K562 (cell line): Measurements from ENCODE around the gene SYNPR. TPM values are rescaled to one million over a fixed set of nuclear protein-coding genes. Genes with fewer than 3 reads are reported as not detected.

Source experiments
- ATAC-seq: fragments of 200-7000 bp; cut with Tn5 transposase; 3 replicates; pipeline ENCODE4 v1.9.1; 2020; ENCODE audit warnings: moderate library complexity
- BruUV-seq: library from RNA; stranded (reverse); fragments of 400-500 nt; replicated peaks from 2 replicates; lab custom pipeline; 2021; lab: Mats Ljungman, UMichigan
- CTCF ChIA-PET: fragments of 300-600 bp; formaldehyde crosslinking; extraction: SDS; loops from one replicate; lab custom pipeline; 2021; ENCODE audit warnings: low intra/inter-chr PET ratio; lab: Yijun Ruan, JAX
- POLR2A ChIA-PET: fragments of 300-600, 350-650 bp; sonication (Branson Sonifier 250); formaldehyde crosslinking; extraction: SDS; loops from one replicate; lab custom pipeline; 2021; ENCODE audit warnings: antibody characterized with exemption, inconsistent platforms; lab: Yijun Ruan, JAX
- DNase-seq, 4 experiments: peaks; one replicate each; pipeline versions ENCODE4 v3.0.0 to v3.0.0-alpha.2; 2011 to 2018; ENCODE audit warnings: low spot score in 3 of 4, mixed read lengths in 3 of 4; ENCODE audit errors: extremely low read depth in 1 of 4
- FAIRE-seq: peaks from 2 replicates; lab custom pipeline; 2011; peaks lifted over from hg19 to GRCh38; lab: Jason Lieb, UNC
- H2AFZ ChIP-seq: 2 replicates; pipeline ENCODE4 v1.6.0; 2011; ENCODE audit warnings: low read depth, low read length, control low read depth, inconsistent platforms
- H3K27ac ChIP-seq: fragments of 200-600 bp; 3 replicates; pipeline ENCODE4 v1.8.0; 2011; ENCODE audit warnings: low read depth, mild to moderate bottlenecking, control low read depth, inconsistent platforms, low read length, moderate library complexity, mixed read lengths; ENCODE audit errors: extremely low read depth
- H3K27me3 ChIP-seq, 2 experiments: fragments of 300-600 bp in 1 of 2; 2 replicates in 1 of 2; 3 replicates in 1 of 2; pipeline versions ENCODE4 v1.6.0 to v1.8.0; 2011; ENCODE audit warnings: inconsistent platforms in 2 of 2, low read length in 2 of 2, mild to moderate bottlenecking in 1 of 2, mixed read lengths in 1 of 2, moderate library complexity in 1 of 2; ENCODE audit not compliant: control insufficient read depth in 2 of 2, insufficient read depth in 2 of 2
- H3K36me3 ChIP-seq: fragments of 300-600 bp; 3 replicates; pipeline ENCODE4 v1.8.0; 2011; ENCODE audit warnings: mild to moderate bottlenecking, low read length, inconsistent platforms; ENCODE audit not compliant: control insufficient read depth, insufficient read depth
- H3K4me1 ChIP-seq, 2 experiments: fragments of 200-600 bp in 1 of 2; replicated peaks in 1 of 2; 2 replicates in 1 of 2; 3 replicates in 1 of 2; pipeline versions ENCODE4 v1.5.1 to v1.8.0; 2011; ENCODE audit warnings: inconsistent platforms in 2 of 2, low read length in 2 of 2, mild to moderate bottlenecking in 1 of 2, mixed read lengths in 1 of 2, moderate library complexity in 1 of 2; ENCODE audit not compliant: control insufficient read depth in 2 of 2, insufficient read depth in 2 of 2
- H3K4me2 ChIP-seq: 2 replicates; pipeline ENCODE4 v1.6.1; 2011; ENCODE audit warnings: low read length, control low read depth, inconsistent platforms, mixed read lengths; ENCODE audit not compliant: insufficient read depth
- H3K4me3 ChIP-seq: fragments of 200-600 bp; sonication (generic), shearing (Covaris generic); 2 replicates; pipeline ENCODE4 v1.5.1; 2016; ENCODE audit warnings: control low read depth, inconsistent platforms
- H3K79me2 ChIP-seq: fragments of 200-600 bp; 3 replicates; pipeline ENCODE4 v1.8.0; 2011; ENCODE audit warnings: low read length, inconsistent platforms; ENCODE audit not compliant: control insufficient read depth, insufficient read depth
- H3K9ac ChIP-seq, 2 experiments: 2 replicates each; pipeline versions ENCODE4 v1.6.0 to v1.6.1; 2011; ENCODE audit warnings: low read depth in 2 of 2, low read length in 2 of 2, control low read depth in 1 of 2, inconsistent platforms in 1 of 2, mild to moderate bottlenecking in 1 of 2, mixed read lengths in 1 of 2; ENCODE audit not compliant: insufficient read depth in 1 of 2
- H3K9me1 ChIP-seq: one replicate; pipeline ENCODE4 v1.6.0; 2011; ENCODE audit warnings: inconsistent platforms, mild to moderate bottlenecking, low read length, moderate library complexity; ENCODE audit not compliant: control insufficient read depth, insufficient read depth
- H3K9me3 ChIP-seq: replicated peaks from 2 replicates; pipeline ENCODE4 v1.5.1; 2011; ENCODE audit warnings: low read depth, low read length, inconsistent platforms; ENCODE audit not compliant: control insufficient read depth, insufficient read depth
- H4K20me1 ChIP-seq: replicated peaks from 2 replicates; pipeline ENCODE4 v1.6.1; 2011; ENCODE audit warnings: low read length, inconsistent platforms, mixed read lengths; ENCODE audit not compliant: control insufficient read depth, insufficient read depth
- BCOR ChIP-seq: fragments of 450-650 bp; IDR thresholded peaks from 2 replicates; pipeline ENCODE4 v1.6.1; 2016
- BDP1 ChIP-seq: IDR thresholded peaks from 3 replicates; pipeline ENCODE4 v1.6.1; 2011; ENCODE audit not compliant: insufficient read length, insufficient read depth
- MTA3 ChIP-seq: fragments of 450-650 bp; formaldehyde crosslinking; IDR thresholded peaks from 2 replicates; pipeline ENCODE4 v1.6.1; 2017; ENCODE audit warnings: mild to moderate bottlenecking, borderline replicate concordance
- RAD21 ChIP-seq, 2 experiments: fragments of 250-450 bp in 1 of 2; fragments of 450-650 bp in 1 of 2; sonication (Bioruptor Pico) in 1 of 2; formaldehyde crosslinking in 1 of 2; IDR thresholded peaks in 1 of 2; conservative IDR thresholded peaks in 1 of 2; 2 replicates each; pipeline versions ENCODE4 v1.4.0 to v1.8.0; 2020 to 2022; ENCODE audit warnings: mild to moderate bottlenecking in 2 of 2, moderate library complexity in 1 of 2
- SAFB2 ChIP-seq: fragments of 200-400 bp; formaldehyde crosslinking; IDR thresholded peaks from 2 replicates; pipeline ENCODE4 v1.6.1; 2018; ENCODE audit warnings: borderline replicate concordance, low read length, low read depth, moderate library complexity; ENCODE audit not compliant: severe bottlenecking
- SMC3 ChIP-seq: conservative IDR thresholded peaks from 2 replicates; pipeline ENCODE4 v1.6.1; 2011; ENCODE audit warnings: low read depth, low read length, improper control_type of control experiment; ENCODE audit not compliant: insufficient read depth
- TARDBP ChIP-seq: fragments of 450-650 bp; IDR thresholded peaks from 2 replicates; pipeline ENCODE4 v1.6.1; 2016
- ZNF3 ChIP-seq: fragments of 250-450 bp; sonication (Bioruptor Pico); IDR thresholded peaks from 2 replicates; pipeline ENCODE4 v1.5.0; 2021; ENCODE audit warnings: mild to moderate bottlenecking, moderate library complexity
- WGBS: fragments of 100-300 bp; shearing (Covaris generic); methylation state at CpG from one replicate; pipeline ENCODE4 v1.1.6; 2016; ENCODE audit warnings: low coverage, mixed read lengths; ENCODE audit not compliant: insufficient coverage; ENCODE audit errors: missing lambda C conversion rate; 5-methylcytosine and 5-hydroxymethylcytosine counted together
- in situ Hi-C: fragments of 300-500 bp; cut with MboI; formaldehyde crosslinking; loops from 4 replicates; pipeline ENCODE4 v1.15.0; 2018; ENCODE audit warnings: inconsistent platforms, mixed read lengths
- intact Hi-C: fragments of 100-400 bp; cut with micrococcal nuclease; formaldehyde crosslinking; loops from 2 replicates; pipeline ENCODE4 v1.14.2; 2022
- polyA plus RNA-seq, 8 experiments: library from polyadenylated mRNA; depleted of rRNA in 4 of 8; stranded (reverse) in 5 of 8; unstranded in 3 of 8; fragments of >200 nt; fragmentation: Nextera tagmentation in 2 of 8; fragmentation: Illumina TruSeq in 1 of 8; extraction: Ambion mirVana in 2 of 8; extraction: Trizol in 1 of 8; gene quantifications; 2 replicates each; pipeline versions ENCODE4 v1.2.1 to v1.2.3, GENCODE V29; 2011 to 2014; ENCODE audit warnings: inconsistent platforms in 1 of 8, missing spikeins in 1 of 8
- total RNA-seq, 7 experiments: library from RNA; depleted of rRNA in 6 of 7; stranded (reverse); fragments of >200 nt in 6 of 7; fragmentation: Illumina TruSeq in 2 of 7; extraction: Trizol in 2 of 7; gene quantifications; 2 replicates each; pipeline versions ENCODE4 v1.2.1 to v1.2.3, GENCODE V29; 2011 to 2021; ENCODE audit warnings: low replicate concordance in 1 of 7
- TF ChIP-seq, protein P1 (sequence below), 3 experiments: IDR thresholded peaks in 2 of 3; conservative IDR thresholded peaks in 1 of 3; 2 replicates each; pipeline ENCODE4 v1.5.1; 2011 to 2012; ENCODE audit warnings: low read length in 3 of 3, mild to moderate bottlenecking in 3 of 3, control low read depth in 2 of 3, improper control_type of control experiment in 1 of 3, inconsistent platforms in 1 of 3, low read depth in 1 of 3, mixed read lengths in 1 of 3, moderate library complexity in 1 of 3; ENCODE audit not compliant: insufficient read depth in 2 of 3
- TF ChIP-seq, protein P2 (sequence below): fragments of 250-450 bp; sonication (Bioruptor Pico); IDR thresholded peaks from 2 replicates; pipeline ENCODE4 v1.8.0; 2022; ENCODE audit warnings: moderate library complexity, mild to moderate bottlenecking, inconsistent platforms
- TF ChIP-seq, protein P3 (sequence below): fragments of 450-650 bp; IDR thresholded peaks from 2 replicates; pipeline ENCODE4 v1.6.1; 2018; ENCODE audit not compliant: partially characterized antibody
- TF ChIP-seq, protein P4 (sequence below): fragments of 200-800 bp; sonication (Bioruptor generic); IDR thresholded peaks from 2 replicates; pipeline ENCODE4 v1.6.1; 2017; ENCODE audit warnings: missing genetic modification characterization, missing compliant biosample characterization

The SYNPR gene
- total and polyA plus RNA-seq, 9 of the 15 experiments (the other 6 are each of a cell fraction or from before 2014, with no cell fraction given), result not detected

DNA sequence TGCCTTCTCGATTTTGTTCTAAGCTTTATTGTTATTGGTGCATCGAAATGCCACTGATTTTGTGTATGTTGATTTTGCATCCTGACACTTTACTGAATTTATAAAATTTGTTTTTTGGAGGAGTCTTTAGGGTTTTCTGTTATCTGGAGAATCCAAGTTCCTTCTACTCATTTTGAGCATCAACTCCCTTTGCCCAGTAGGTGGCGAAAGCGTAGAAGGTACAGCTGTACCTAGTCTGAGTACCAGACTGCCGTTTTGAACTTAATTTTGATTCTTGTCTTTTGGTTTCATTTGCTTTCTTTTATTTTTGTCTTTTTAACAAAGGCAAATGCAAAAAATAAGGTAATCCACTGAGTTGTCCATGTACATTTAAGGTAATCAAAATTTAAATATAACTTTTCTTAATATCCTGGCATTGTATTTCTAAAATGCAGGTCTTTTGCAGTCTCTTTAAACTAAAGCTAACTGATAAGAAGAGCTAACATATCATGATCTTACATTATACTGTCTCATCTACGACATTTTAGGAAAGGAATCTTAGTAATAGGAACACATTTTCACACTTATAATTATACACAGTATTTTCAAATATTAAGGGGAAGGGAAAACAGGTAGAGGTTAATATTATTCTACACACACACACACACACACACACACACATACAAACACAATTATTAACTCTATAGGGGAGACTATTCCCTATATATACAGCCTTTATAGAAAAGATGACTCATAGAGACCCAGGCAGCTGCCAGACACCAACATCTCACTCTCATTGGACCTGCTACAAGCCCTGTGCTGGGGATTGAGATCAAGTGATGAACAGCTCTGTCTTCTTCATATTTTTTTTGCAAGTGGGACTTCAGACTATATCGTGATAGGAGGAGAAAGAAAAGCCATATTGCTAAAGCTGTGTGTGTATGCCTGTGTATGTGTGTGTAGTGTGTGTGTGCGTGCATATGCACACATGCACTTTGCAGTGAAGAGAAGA is 71.8 kb downstream of the SYNPR start:
- ATAC-seq (peak; percentile 67; the same call in 2 of the 3 replicates), DNase-seq (peak; percentile 16 to 52 (median 31)), FAIRE-seq (peak; percentile 80)
- no peaks in the 10 kb centered on the region for H3K79me2 ChIP-seq
- no peak for TF ChIP-seq BDP1
- peak; percentile 30 to 52 for TF ChIP-seq RAD21 (CRISPR knock-in tag; conservative IDR thresholded peaks at IDR 0.05 in 1 of 2, IDR thresholded peaks at IDR 0.05 in 1 of 2)
- TF ChIP-seq, protein P1, sequence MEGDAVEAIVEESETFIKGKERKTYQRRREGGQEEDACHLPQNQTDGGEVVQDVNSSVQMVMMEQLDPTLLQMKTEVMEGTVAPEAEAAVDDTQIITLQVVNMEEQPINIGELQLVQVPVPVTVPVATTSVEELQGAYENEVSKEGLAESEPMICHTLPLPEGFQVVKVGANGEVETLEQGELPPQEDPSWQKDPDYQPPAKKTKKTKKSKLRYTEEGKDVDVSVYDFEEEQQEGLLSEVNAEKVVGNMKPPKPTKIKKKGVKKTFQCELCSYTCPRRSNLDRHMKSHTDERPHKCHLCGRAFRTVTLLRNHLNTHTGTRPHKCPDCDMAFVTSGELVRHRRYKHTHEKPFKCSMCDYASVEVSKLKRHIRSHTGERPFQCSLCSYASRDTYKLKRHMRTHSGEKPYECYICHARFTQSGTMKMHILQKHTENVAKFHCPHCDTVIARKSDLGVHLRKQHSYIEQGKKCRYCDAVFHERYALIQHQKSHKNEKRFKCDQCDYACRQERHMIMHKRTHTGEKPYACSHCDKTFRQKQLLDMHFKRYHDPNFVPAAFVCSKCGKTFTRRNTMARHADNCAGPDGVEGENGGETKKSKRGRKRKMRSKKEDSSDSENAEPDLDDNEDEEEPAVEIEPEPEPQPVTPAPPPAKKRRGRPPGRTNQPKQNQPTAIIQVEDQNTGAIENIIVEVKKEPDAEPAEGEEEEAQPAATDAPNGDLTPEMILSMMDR (IDR thresholded peaks at IDR 0.05 in 2 of 3, conservative IDR thresholded peaks at IDR 0.05 in 1 of 3; ENCODE audit: insufficient read depth in 2 of 3, low read depth in 1 of 3, low read length in 3 of 3), result peak; percentile 52 to 66 (median 58)
- no peak for TF ChIP-seq MTA3
- TF ChIP-seq, protein P2, sequence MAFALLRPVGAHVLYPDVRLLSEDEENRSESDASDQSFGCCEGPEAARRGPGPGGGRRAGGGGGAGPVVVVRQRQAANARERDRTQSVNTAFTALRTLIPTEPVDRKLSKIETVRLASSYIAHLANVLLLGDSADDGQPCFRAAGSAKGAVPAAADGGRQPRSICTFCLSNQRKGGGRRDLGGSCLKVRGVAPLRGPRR (CRISPR knock-in tag), result no peak
- TF ChIP-seq BCOR, result no peak
- TF ChIP-seq SAFB2, result no peak
- TF ChIP-seq, protein P3, sequence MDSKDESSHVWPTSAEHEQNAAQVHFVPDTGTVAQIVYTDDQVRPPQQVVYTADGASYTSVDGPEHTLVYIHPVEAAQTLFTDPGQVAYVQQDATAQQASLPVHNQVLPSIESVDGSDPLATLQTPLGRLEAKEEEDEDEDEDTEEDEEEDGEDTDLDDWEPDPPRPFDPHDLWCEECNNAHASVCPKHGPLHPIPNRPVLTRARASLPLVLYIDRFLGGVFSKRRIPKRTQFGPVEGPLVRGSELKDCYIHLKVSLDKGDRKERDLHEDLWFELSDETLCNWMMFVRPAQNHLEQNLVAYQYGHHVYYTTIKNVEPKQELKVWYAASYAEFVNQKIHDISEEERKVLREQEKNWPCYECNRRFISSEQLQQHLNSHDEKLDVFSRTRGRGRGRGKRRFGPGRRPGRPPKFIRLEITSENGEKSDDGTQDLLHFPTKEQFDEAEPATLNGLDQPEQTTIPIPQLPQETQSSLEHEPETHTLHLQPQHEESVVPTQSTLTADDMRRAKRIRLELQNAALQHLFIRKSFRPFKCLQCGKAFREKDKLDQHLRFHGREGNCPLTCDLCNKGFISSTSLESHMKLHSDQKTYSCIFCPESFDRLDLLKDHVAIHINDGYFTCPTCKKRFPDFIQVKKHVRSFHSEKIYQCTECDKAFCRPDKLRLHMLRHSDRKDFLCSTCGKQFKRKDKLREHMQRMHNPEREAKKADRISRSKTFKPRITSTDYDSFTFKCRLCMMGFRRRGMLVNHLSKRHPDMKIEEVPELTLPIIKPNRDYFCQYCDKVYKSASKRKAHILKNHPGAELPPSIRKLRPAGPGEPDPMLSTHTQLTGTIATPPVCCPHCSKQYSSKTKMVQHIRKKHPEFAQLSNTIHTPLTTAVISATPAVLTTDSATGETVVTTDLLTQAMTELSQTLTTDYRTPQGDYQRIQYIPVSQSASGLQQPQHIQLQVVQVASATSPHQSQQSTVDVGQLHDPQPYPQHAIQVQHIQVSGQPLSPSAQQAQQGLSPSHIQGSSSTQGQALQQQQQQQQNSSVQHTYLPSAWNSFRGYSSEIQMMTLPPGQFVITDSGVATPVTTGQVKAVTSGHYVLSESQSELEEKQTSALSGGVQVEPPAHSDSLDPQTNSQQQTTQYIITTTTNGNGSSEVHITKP, result no peak
- TF ChIP-seq, protein P4, sequence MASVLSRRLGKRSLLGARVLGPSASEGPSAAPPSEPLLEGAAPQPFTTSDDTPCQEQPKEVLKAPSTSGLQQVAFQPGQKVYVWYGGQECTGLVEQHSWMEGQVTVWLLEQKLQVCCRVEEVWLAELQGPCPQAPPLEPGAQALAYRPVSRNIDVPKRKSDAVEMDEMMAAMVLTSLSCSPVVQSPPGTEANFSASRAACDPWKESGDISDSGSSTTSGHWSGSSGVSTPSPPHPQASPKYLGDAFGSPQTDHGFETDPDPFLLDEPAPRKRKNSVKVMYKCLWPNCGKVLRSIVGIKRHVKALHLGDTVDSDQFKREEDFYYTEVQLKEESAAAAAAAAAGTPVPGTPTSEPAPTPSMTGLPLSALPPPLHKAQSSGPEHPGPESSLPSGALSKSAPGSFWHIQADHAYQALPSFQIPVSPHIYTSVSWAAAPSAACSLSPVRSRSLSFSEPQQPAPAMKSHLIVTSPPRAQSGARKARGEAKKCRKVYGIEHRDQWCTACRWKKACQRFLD (CRISPR knock-in tag), result no peak
- no peak for TF ChIP-seq TARDBP
- TF ChIP-seq ZNF3 (CRISPR knock-in tag), result no peak
- TF ChIP-seq SMC3, result 0 out of 2 replicates have a peak, but pooled peaks have one; percentile 24
- H2AFZ ChIP-seq, result no peak overlapping the region
- H3K9me3 ChIP-seq, result no peaks in the 10 kb centered on the region
- no peak overlapping the region for H3K4me3 ChIP-seq
- ChIA-PET POLR2A (no interaction called here), CTCF (interaction anchor here (0.5 to 1.7 kb wide), 5 partner anchors 313 to 644 kb away, joined by 3 to 8 read pairs (median 3); partner anchors contain the start of gene C3orf49)
- intact Hi-C loops, result loop anchor here (1.0 to 10.0 kb wide), 3 partner anchors 315 to 725 kb away; no protein-coding TSS in a partner anchor
- no peaks in the 10 kb centered on the region for H4K20me1 ChIP-seq
- no peaks in the 10 kb centered on the region for H3K4me1 ChIP-seq
- no peak overlapping the region for H3K27ac ChIP-seq
- no peaks in the 10 kb centered on the region for H3K27me3 ChIP-seq
- in situ Hi-C loops, result loop anchor here (5.0 kb wide), 1 partner anchor 467 kb away; the partner anchor contains the start of gene C3orf49
- no peak overlapping the region for H3K9ac ChIP-seq
- H3K9me1 ChIP-seq, result no peaks in the 10 kb centered on the region
- H3K36me3 ChIP-seq, result no peaks in the 10 kb centered on the region
- WGBS, result 0% methylated on average over 8 of the region's 8 CpGs
- no TSS peak for BruUV-seq
- no peak overlapping the region for H3K4me2 ChIP-seq
